NCI-H1092 (cell line): Measurements from ENCODE around the gene EPHB2.
"Not testable (repeated sequence)": the region's sequence is repeated elsewhere in the genome, so short reads cannot be mapped to it uniquely, and the experiment has no call there.

ENCODE experiments used
- DNase-seq: peaks from one replicate; lab custom pipeline; 2025; lab: John Stamatoyannopoulos, UW

EPHB2 gene

DNA sequence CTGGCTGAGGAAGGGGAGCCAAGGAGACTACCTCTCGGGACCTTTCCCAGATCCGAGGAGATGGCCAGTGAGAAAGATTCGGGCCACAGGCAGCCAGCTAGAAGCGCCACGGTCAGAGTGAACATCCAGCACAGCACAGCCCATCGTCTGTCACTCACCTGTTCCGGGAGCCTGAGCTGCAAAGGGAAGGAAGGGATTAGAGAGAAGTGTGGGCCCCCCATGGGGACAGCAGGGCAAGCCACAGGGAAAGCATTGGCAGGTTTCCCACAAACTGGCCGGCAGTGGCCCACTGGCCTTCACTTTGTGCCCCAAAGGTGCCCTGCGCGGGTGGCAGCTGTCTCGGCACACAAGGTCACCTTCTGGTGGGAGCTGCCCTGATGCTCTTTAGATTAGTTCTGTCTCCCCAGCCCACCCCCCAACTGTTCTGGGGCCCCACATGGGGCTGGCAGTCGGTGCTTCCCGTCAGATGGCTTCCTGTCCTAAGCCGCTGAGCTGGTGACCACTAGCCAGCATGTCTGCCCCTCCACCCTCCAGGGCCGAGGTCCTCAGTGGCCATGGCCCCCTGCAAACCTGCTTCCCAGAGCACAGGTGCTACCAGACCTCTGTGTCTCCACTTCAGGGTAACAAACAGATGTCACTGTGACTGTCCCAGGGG lies 205.3 kb downstream of the EPHB2 start:
- DNase-seq: peak; percentile 51

DNA sequence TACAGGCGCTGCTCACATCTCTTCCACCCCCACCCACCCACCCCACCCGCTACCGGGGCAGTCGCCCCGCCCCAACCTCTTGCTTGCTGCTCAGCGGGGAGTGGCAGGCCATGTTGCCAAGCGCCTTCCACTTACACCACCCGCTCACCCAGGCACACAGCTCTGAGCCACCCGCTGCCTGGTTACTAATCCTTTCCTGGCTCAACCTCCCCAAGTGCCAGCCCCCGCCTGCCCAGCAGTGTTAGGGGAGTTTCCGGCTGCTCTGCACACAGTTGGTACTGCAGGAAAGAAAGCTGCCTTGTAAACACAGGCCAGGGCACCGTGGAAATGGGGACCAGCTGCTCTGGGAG lies 205.8 kb downstream of the EPHB2 start:
- DNase-seq: peak; percentile 90

DNA sequence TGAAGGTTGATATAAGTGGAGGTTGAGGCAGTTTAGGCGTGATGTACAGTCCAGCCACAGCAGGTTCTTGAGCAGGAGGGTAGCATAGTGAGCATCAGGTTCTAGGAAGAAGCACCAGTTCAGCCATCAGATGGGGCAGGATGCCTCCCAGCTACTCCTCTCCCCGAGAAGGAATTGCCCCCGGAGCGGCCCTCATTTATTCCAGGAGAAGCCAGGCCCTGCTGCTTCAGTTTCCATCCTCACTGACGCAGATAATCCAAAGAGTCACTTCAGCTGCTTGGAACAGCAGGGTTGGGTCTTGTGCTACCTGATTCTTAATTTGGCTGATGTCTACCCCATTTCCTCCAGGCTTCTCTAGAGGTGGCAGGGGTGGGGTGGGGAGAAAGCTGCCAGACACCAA lies 207.3 kb downstream of the EPHB2 start:
- DNase-seq: no peak

DNA sequence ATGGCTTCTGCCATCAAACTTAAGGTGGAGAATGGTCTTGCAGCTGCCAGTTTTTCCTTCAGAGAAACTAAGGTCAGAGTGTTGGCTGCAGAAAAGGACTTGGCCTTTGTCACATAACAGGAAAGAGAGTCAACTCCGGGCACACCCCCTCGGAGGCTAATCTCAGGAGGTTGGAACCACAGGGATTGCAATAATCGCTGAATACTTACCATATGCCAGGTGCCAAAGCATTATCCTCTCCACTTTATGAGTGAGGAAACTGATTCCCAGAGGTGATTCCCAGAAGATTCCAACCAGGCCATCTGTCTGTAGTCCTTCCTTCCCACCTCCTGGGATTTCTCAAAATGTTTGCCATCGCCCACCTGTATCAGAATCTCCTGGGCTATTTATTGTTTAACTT lies 208.0 kb downstream of the EPHB2 start:
- DNase-seq: no peak

DNA sequence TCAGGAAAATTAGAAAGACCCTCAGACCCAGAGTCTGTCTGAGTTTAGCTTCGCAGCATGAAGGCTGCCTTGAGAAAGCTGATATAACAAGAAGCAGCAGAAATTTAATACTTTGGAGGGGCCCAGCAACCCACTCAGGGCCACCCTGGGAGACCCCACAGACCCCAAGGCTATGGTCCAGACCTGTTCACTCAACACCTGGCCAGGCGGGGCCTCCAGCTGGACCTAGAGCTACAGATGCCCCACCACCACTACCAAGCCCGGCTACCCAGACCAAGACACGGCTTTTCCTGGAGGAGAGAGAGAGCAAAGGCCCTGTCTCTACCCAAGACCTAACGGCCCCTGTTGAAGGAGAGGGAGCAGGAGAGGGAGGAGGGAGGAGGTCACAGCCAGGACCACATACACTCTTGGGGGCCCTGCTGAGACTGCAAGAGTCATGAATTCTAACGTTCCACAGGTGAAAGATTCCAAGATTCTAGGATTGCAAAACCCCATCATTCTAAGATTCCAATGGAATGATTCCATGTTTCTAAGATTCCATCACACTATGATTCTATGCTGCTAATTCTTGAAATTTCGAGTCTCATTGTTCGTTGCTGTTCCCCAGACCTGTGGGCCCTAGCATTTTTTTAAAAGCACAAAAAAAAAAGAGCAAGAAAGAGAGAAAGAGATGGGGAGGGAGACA lies 208.8 kb downstream of the EPHB2 start:
- DNase-seq: no peak

DNA sequence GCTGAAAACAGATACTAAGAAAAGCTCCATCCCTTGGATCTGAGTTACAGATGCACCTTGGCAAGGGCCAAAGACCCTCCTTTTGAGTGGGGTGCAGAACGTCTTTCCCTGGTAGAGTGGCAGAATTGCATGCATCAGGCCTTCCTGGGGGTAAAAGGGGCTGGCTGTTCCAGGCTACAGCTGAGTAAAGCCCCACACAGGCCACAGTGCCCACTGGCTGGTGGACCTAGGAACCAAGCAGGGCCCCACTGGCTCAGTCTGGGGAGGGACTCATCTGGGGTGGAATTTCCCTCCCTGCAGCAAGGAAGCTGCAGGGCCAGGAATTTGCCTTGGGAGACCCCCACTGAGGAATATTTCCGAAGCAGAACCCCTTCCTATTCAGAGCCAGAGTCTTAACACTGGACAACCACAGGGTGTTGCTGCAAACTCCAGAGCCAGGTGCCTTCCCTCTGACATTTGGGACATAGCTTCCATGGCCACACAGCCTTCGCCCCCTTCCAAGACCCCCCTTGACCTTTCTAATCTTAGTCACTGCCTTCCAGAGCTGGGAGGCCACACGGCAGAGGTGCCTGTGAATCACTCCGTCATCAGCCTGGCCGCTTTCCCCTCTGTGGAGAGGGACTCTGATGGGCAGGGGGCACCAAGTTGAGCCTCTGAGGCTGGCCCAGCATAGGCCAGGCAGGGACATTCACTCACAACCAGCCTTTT lies 209.5 kb downstream of the EPHB2 start:
- DNase-seq: no peak

DNA sequence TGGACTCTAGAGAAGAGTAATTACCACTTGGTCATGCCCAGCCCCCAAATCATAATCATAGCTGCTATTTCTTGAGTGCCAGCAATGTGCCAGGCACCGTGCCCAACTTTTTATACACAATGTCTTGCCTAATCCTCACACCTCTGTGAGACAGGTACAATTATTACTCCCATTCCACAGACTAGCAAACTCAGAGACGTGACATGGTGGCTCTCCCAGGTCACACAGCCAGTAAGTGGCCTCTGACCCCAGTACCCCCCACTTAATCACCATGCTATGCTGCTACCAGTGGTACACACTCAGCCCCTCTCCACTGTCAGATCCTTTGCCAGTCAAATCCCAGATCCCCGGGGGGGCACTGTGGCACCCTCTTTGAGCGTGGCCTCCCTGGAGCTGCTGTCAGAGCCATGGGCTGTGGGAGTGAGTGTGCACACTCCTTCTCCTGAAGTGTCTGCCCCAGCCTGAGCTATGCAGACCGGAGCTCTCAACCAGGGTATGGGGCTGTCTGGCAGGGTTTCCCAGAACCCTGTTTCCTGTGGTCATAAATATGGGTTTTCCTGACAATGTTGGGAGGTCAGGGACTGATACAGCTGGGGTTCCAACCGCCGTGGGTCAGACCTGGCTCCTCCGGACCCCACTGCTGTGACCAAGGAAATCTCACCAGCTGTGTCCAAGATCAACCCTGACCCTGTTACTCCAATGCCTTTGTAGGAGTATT lies 210.3 kb downstream of the EPHB2 start:
- DNase-seq: no peak

DNA sequence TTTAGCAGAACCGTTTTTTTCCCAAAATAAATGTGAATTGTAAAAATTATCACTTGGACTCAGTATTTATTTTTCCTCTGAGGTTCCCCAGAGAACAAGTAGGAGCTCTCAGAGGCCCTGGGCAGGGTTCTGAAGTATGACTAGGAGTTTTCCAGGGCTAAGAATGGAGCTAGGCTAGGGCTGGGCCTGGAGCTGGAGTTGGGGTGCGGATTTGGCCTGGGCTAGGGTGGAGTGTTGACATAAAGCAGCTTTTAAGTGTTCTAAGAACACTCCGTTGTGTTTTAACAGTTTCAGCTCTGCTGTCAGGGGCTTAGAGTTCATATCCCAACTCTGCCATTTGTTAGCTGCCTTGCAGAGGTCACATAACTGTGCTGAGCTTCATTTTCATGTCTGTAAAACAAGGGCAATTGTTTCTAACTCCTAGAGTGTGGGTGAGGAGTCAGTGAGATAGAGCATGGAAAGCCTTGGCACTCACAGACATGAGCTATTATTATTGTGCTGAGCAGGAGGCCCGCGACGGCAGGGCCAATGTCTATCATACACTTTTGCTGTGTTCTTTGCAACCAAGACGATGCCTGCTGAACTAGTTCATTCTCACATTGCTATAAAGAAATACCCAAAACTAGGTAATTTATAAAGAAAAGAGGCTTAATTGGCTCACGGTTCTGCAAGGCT lies 210.9 kb downstream of the EPHB2 start:
- DNase-seq: no peak

DNA sequence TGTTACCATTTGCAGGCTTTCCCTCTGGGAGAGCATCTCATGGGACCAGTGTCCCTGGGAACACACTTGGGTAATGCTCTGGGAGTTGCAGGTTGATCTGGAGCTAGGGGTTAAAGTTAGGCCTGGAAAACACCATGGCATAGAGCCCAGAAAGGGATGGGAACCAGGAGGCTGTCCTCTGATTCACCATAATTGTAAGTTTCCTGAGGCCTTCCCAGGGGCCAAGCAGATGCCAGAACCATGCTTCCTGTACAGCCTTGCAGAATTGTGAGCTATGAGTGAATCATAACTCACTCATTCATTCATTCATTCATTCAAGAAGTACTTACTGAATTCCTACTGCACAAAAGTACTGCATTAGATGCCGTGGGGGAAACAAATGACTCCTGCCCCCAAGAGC lies 212.0 kb downstream of the EPHB2 start:
- no peak for DNase-seq

DNA sequence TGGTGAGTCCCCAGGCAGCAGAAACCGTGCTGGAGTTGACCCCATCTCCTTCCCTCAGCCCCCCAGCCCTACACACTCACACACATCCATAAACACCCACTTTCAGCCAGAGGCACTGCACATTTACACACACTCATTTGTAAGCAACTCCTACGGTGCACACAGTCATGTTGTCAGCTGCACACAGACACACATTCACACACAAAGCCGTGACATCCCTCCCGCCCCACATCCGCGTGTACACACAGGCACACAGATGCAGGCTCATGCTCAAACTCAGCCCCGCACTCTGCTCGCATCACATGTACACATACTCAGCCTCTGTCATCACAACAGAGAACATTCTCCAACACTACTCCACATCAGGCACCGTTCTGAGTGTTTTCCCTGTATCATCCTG lies 214.5 kb downstream of the EPHB2 start:
- DNase-seq: no peak

DNA sequence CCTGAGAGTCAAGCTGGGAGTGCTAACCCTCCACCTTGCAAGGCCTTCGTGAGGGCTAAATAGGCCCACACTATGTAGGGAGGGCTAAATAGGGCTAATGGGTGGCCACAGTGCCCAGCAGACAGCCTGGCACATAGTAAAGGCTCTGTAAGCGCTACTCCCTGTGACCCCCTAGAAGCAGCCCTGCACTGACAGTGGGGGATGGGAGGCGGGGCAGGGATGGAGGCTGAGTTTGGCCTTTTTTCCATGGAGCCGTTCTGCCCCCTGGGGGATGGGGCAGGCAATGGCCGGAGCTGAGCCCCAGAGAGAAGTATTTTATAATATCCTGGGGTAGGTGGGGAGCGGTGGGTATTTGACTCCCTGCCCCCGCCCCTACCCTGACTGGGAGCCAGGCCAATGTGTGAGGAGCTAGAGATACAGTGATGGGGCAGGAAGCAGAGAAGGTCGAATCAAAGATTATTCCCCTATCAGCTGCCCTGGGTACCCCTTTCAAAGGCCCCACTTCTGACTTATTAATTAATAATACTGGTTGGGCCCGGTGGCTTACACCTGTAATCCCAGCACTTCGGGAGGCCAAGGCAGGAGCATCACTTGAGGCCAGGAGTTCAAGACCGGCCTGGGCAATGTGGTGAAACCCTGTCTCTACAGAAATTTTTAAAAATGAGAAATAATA lies 219.7 kb downstream of the EPHB2 start:
- DNase-seq: peak; percentile 18

DNA sequence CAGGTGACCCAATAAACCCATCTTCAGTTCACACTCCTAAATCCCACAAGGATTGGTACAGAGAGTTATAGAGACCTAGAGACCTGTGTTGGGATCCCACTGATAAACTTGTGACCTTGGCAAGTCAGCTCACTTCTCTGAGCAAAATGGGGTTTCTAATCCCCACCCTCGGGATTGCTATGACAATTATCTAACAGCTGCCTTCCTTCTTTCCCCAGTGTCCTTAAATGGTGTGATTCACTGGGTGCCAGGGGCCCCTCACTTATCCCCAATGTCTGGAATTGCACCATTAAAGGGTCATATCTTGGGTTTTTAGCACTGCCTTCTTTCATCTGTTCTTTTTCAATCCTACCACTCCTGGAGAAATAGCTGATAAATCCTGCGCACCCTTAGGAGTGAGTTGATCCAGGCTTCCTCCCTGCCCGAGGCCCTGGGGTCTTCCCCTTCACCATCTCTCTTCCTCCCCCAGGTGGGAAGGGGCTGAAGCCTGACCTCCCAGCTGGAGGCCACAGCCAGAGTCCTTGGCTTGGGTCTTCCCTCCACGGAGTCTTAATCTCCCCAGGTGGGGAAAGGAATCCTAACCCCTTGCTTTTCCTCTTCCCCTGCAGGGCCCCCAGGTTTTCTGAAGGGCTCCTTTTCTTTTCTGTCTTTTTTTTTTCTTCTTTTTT lies 222.3 kb downstream of the EPHB2 start:
- no peak for DNase-seq

DNA sequence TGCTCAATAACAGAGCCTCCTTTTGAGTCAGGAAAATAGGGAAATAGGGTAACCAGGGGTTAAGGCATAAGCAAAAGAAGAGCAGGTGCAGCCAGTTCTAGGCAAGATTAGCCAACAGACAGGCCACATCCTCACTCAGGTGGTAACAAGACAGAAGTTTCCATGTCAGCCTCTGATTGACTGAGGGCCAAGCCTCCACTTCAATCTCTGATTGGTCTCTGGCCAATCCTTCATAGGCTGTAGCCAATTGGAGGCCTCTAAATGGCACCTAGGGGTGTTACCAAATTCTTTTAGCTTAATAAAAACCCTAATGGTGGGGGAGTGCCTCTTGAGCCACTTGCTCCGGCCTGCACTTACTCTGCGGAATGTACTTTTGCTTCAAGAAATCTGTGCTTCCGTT lies 224.8 kb downstream of the EPHB2 start:
- DNase-seq: no peak

DNA sequence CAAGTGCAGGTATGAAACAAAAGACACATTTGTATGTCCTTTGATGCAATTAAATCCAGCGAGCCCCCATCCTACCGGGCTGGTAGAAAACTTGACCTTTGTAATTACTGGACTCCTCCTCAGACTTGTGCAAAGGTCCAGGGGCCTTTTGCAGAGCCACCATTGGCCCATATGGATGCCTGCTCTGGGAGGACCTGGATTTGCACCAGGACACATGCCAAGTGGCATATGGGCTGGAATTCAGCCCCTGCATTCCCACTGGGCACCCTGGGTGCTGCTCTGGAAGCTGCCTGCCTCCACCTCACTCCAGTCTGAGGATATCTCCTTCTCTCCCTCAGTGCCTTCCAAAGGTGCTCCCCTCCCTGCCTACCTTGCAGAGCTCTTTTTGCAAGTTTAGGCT lies 226.0 kb downstream of the EPHB2 start:
- DNase-seq: no peak

DNA sequence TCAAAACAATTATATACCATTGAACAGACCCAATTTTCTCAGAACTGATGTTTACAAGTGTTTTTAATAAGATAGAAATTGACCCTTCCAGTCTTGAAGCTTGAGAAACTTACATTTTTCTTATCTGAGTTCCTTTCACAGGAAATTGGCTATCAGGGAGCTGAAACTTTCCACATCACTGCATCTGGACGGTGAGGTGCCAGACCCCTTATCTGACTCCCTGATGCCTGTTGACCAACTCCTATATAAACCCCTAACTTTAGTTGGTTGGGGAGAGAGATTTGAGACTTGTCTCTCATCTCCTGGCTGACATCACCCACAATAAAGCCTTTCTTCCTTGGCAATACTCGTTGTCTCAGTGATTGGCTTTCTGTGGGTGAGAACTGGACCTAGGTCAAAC lies 230.6 kb downstream of the EPHB2 start:
- no peak for DNase-seq

DNA sequence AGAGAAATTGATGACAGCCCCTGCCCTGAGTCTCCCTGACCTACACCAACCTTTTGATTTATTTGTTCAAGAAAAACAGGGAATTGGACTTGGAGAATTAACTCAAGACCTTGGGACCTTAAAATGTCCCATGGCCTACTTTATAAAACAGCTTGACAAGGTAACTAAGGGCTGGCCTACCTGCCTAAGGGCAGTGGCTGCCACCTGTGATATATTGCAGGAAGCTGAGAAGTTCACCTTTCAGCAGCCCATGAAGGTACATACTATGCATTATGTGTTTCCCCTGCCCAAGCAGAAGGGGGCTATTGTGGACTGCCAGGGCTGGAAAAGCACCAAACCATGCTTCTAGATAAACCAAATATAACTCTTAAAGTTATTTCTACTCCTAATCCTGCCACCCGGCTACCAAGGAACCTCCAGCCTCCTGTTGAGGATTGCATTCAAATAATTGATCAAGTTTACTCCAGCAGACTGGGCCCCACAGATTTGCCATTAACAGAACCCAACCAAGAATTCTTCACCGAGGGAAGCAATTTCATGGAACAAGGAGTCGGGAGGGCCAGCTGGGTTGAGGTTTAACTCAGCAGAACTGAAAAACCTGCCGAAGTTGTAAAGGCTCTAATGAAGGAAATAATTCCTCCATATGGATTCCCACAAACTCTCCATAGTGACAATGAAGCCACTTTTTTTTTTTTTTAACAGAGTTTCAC lies 233.9 kb downstream of the EPHB2 start:
- DNase-seq: no peak

DNA sequence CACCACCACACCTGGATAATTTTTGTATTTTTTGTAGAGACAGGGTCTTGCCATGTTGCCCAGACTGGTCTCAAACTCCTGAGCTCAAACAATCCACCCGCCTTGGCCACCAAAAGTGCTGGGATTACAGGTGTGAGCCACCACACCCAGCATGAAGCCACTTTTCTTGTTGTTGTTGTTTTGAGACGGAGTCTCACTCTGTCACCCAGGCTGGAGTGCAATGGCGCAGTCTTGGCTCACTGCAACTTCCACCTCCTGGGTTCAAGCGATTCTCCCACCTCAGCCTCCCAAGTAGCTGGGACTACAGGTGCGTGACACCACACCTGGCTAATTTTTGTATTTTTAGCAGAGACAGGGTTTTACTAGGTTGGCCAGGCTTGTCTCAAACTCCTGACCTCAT lies 234.5 kb downstream of the EPHB2 start:
- DNase-seq: not testable (repeated sequence)

DNA sequence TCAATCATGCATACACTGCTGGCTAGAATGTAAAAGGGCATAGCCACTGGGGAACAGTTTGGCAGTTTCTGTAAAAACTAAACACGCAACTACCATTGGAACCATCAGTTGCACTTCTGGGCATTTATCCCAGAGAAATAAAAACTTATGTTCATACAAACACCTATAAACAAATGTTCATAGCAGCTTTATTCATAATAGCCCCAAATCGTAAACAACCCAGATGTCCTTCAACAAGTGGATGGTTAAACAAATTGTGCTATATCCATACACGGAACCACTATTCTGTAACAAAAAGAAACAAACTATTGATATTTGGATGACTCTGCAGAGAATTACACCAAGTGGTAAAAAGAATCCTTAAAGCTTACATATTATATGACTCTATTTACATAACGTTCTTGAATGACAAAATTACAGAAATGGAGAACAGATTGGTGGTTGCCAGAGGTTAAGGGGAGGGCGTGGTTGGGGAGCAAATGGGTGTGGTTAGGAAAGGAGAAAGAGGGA lies 239.2 kb downstream of the EPHB2 start:
- DNase-seq: peak; percentile 74

DNA sequence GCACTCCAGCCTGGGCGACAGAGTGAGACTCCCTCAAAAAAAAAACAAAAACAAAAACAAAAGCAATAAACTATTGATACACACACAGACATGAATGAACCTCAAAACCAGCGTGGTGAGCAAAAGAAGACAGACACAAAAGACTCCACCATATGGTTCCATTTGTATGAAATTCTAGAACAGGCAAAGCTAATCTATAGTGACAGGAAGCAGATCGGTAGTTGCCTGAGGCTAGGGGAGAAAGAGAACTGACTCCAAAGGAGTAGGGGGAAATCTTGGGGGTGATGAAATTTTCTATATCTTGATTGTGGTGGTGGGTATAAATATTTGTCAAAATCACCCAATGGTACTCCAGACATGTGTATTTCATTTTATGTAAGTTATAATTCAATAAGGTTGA lies 241.2 kb downstream of the EPHB2 start:
- no peak for DNase-seq

DNA sequence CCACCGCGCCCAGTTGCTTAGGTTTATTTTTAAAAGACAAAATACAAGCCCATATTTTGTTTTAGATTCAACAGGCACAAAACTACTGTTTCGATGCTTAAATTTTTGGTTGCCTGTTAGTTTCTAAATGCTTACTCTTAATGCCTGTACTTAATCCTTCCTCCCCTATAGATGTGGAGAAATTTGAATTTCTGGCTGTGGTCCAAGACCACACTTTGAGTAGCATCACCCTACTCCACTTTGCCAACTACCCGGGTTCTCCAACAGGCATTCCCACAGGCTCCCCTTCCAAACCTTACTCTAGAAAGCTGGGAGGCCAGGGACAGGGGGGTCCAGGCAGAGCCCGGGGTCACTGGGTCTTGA lies 242.0 kb downstream of the EPHB2 start:
- no peak for DNase-seq
